HUES48 (cell line): ENCODE measurements around the gene MALRD1.

Experiments used
- H3K27ac ChIP-seq: one replicate; pipeline ENCODE4 v1.7.0; 2013; ENCODE audit warnings: low read depth, low read length, inconsistent platforms
- H3K27me3 ChIP-seq: 2 replicates; pipeline ENCODE4 v1.6.1; 2013; ENCODE audit warnings: mild to moderate bottlenecking, low read length; ENCODE audit not compliant: control insufficient read depth, insufficient read depth
- H3K36me3 ChIP-seq: 2 replicates; pipeline ENCODE4 v1.6.1; 2013; ENCODE audit warnings: low read length; ENCODE audit not compliant: control insufficient read depth, insufficient read depth
- H3K4me1 ChIP-seq: 2 replicates; pipeline ENCODE4 v1.6.1; 2013; ENCODE audit warnings: mild to moderate bottlenecking, low read length; ENCODE audit not compliant: control insufficient read depth, insufficient read depth
- H3K4me3 ChIP-seq: 2 replicates; pipeline ENCODE4 v1.5.1; 2013; ENCODE audit warnings: mild to moderate bottlenecking, low read depth, low read length
- H3K9ac ChIP-seq: 2 replicates; pipeline ENCODE4 v1.6.1; 2013; ENCODE audit warnings: mild to moderate bottlenecking, low read depth, low read length, moderate library complexity
- H3K9me3 ChIP-seq: 2 replicates; pipeline ENCODE4 v1.6.1; 2013; ENCODE audit warnings: low read length; ENCODE audit not compliant: control insufficient read depth, insufficient read depth

The MALRD1 gene

GRCh38 chr10:19570120-19570519 is 521.5 kb downstream of the MALRD1 start:
- H3K9ac ChIP-seq, result no peak overlapping the region
- H3K27ac ChIP-seq, result no peak overlapping the region

GRCh38 chr10:19570991-19571390 is 522.4 kb downstream of the MALRD1 start:
- Histone ChIP-seq H3K27me3 (no peaks in the 10 kb centered on the region), H3K9ac (no peak overlapping the region), H3K4me1 (no peaks in the 10 kb centered on the region), H3K4me3 (no peak overlapping the region), H3K9me3 (no peaks in the 10 kb centered on the region), H3K27ac (no peak overlapping the region), H3K36me3 (no peaks in the 10 kb centered on the region)

More at GRCh38 chr10:19570120-19570519, 521.5 kb downstream of the MALRD1 start:
- no peaks in the 10 kb centered on the region for H3K4me1 ChIP-seq
- H3K27me3 ChIP-seq, result no peaks in the 10 kb centered on the region
- H3K4me3 ChIP-seq, result no peak overlapping the region
- H3K36me3 ChIP-seq, result no peaks in the 10 kb centered on the region
- no peaks in the 10 kb centered on the region for H3K9me3 ChIP-seq

DNA sequence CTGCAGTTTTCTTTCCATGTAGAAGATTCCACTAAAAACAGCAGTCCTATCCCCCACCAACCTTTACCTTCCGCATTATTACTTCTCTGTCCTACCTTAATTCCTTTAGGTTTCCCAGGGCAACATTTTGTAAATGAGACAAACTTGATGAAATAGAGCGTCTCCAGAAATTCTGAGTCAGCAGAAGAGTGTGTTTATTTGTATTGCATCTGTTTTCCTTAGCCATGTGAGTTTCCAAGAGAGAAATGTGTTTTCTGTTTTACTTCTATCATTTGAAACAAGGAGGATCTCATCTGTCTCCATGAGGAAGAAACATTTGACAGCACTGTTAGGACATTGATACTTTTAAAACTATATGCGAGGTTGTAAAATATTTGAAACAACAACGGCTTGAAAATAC is 523.5 kb downstream of the MALRD1 start:
- no peaks in the 10 kb centered on the region for H3K36me3 ChIP-seq
- no peaks in the 10 kb centered on the region for H3K9me3 ChIP-seq
- H3K9ac ChIP-seq, result no peak overlapping the region
- H3K4me3 ChIP-seq, result no peak overlapping the region
- H3K27me3 ChIP-seq, result no peaks in the 10 kb centered on the region
- H3K27ac ChIP-seq, result no peak overlapping the region
- no peaks in the 10 kb centered on the region for H3K4me1 ChIP-seq

- no peaks in the 10 kb centered on the region for H3K9me3 ChIP-seq
- H3K27ac ChIP-seq, result no peak overlapping the region
- no peak overlapping the region for H3K4me3 ChIP-seq
- H3K36me3 ChIP-seq, result no peaks in the 10 kb centered on the region
- H3K27me3 ChIP-seq, result no peaks in the 10 kb centered on the region
- no peaks in the 10 kb centered on the region for H3K4me1 ChIP-seq
- no peak overlapping the region for H3K9ac ChIP-seq
These were observed 528.0 kb downstream of the MALRD1 start for GRCh38 chr10:19576576-19576975.

GRCh38 chr10:19577381-19577780 is 528.8 kb downstream of the MALRD1 start:
- Histone ChIP-seq H3K27me3 (no peaks in the 10 kb centered on the region), H3K36me3 (no peaks in the 10 kb centered on the region), H3K9ac (no peak overlapping the region), H3K4me1 (no peaks in the 10 kb centered on the region), H3K4me3 (no peak overlapping the region), H3K9me3 (no peaks in the 10 kb centered on the region), H3K27ac (no peak overlapping the region)

GRCh38 chr10:19577807-19578206 is 529.2 kb downstream of the MALRD1 start:
- H3K27me3 ChIP-seq, result no peaks in the 10 kb centered on the region
- H3K9me3 ChIP-seq, result no peaks in the 10 kb centered on the region
- no peak overlapping the region for H3K9ac ChIP-seq
- no peak overlapping the region for H3K27ac ChIP-seq
- H3K4me3 ChIP-seq, result no peak overlapping the region
- H3K36me3 ChIP-seq, result no peaks in the 10 kb centered on the region
- no peaks in the 10 kb centered on the region for H3K4me1 ChIP-seq

DNA sequence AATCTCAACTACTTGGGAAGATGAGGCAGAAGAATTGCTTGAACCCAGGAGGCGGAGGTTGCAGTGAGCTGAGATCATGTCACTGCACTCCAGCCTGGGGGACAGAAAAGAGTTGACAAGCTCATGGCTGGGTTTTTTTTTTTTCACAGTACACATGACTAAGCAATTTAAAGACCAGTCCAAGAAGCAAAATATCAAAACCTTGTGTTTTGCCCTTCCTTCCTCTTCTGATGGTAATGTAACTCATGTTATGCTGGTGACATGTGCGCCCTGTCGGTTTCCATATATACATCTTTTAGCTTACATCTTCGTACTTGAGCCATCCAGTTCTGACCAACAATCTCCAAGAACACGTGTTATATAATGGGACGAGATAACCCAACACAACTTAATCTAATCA is 530.0 kb downstream of the MALRD1 start:
- Histone ChIP-seq H3K9ac (no peak overlapping the region), H3K36me3 (no peaks in the 10 kb centered on the region), H3K4me1 (no peaks in the 10 kb centered on the region), H3K9me3 (no peaks in the 10 kb centered on the region), H3K4me3 (no peak overlapping the region), H3K27me3 (no peaks in the 10 kb centered on the region), H3K27ac (no peak overlapping the region)

DNA sequence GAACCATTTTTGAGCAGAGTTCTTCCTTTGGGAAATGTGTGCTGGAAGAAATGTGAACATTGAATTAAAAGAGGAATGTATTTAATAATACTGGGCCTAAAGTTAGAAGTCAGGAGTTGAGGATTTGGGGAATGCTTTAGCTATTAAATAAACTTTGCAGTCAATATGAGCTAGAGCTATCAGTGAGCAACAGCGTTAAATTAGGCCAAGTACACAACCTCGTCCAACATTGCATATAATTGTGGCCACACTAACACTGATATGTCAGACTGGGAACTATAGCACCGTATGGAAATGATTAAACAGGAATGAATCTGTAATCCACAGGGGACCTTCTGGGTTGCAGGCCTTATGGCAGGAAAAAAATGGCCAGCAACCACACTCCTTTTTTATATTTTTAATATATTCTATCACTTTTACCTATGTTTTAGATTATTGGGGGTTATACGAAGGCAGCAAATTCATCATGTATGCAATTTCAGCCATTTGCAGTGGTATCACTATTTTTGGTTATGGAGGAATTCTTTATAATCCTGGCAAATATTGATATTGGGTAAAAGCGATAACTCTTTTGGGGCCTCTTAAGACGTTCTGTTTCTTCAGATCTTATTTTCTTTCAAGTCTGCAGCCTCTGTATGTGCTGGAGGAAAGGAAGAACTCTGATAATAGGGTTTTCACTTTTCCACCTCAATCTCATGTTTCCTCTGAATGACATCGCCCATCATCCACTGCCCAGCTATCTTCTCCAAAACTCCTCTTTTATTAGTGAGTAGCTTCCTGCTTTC is 531.4 kb downstream of the MALRD1 start:
- no peaks in the 10 kb centered on the region for H3K36me3 ChIP-seq
- H3K4me1 ChIP-seq, result no peaks in the 10 kb centered on the region
- no peaks in the 10 kb centered on the region for H3K9me3 ChIP-seq
- no peak overlapping the region for H3K9ac ChIP-seq
- no peak overlapping the region for H3K27ac ChIP-seq
- no peaks in the 10 kb centered on the region for H3K27me3 ChIP-seq
- H3K4me3 ChIP-seq, result no peak overlapping the region

- no peaks in the 10 kb centered on the region for H3K9me3 ChIP-seq
These were observed 532.1 kb downstream of the MALRD1 start for GRCh38 chr10:19580691-19581090.

DNA sequence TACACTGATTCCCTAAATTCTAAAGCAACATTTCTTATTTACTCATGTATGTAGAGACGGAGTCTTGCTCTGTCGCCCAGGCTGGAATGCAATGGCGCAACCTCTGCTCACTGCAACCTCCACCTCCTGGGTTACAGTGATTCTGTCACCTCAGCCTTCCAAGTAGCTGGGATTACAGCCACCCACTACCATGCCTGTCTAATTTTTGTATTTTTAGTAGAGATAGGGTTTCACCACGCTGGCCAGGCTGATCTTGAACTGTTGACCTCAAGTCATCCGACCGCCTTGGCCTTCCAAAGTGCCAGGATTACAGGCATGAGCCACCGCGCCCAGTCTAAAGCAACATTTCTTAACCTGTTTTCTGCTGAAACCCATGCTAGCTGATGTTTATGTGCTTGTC is 540.0 kb downstream of the MALRD1 start:
- H3K36me3 ChIP-seq, result no peaks in the 10 kb centered on the region
- H3K4me3 ChIP-seq, result no peak overlapping the region
- no peaks in the 10 kb centered on the region for H3K4me1 ChIP-seq
- H3K27ac ChIP-seq, result no peak overlapping the region
- H3K27me3 ChIP-seq, result no peaks in the 10 kb centered on the region
- no peak overlapping the region for H3K9ac ChIP-seq
- H3K9me3 ChIP-seq, result peaks cover 7% of the 10 kb centered on the region; the same call in 1 of the 2 replicates

More at GRCh38 chr10:19580691-19581090, 532.1 kb downstream of the MALRD1 start:
- Histone ChIP-seq H3K27me3 (no peaks in the 10 kb centered on the region), H3K4me3 (no peak overlapping the region), H3K36me3 (no peaks in the 10 kb centered on the region), H3K27ac (no peak overlapping the region), H3K4me1 (no peaks in the 10 kb centered on the region), H3K9ac (no peak overlapping the region)

DNA sequence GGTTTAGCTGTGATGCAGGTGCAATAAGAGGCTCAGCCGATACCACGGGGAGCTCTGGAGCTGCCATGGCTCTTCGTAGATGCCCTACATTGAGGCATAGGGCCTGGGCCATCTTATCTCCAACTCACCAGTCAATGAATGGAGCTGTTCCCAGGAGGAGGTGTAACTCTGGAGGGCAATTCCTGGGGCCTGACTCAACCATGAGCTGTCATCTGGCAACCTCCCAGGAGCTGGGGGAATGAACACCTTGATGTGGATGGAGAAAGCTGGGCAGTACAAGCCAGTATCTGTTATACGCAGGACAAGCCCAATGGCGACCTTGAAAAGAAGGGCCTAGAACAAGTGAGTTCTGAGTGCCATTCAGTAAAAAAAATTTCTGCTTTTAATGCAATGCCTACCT is 543.7 kb downstream of the MALRD1 start:
- Histone ChIP-seq H3K27ac (no peak overlapping the region), H3K36me3 (no peaks in the 10 kb centered on the region), H3K9ac (no peak overlapping the region), H3K4me3 (no peak overlapping the region), H3K4me1 (no peaks in the 10 kb centered on the region), H3K27me3 (no peaks in the 10 kb centered on the region), H3K9me3 (peaks cover 3% of the 10 kb centered on the region; the same call in 1 of the 2 replicates)
